GM21576 (cell line): ENCODE data around the gene KLF17.
"Not testable (repeated sequence)": the region's sequence is repeated elsewhere in the genome, so short reads cannot be mapped to it uniquely, and the experiment has no call there.

ENCODE experiments used
- ATAC-seq: cut with Tn5 transposase; IDR thresholded peaks from one replicate; pipeline ENCODE4 v1.9.1; 2021; ENCODE audit warnings: mild to moderate bottlenecking, moderate library complexity; ENCODE audit not compliant: unreplicated experiment

The KLF17 gene

GRCh38 chr1:44108241-44108640 is 10.4 kb upstream of the KLF17 start:
- ATAC-seq: no peak

DNA sequence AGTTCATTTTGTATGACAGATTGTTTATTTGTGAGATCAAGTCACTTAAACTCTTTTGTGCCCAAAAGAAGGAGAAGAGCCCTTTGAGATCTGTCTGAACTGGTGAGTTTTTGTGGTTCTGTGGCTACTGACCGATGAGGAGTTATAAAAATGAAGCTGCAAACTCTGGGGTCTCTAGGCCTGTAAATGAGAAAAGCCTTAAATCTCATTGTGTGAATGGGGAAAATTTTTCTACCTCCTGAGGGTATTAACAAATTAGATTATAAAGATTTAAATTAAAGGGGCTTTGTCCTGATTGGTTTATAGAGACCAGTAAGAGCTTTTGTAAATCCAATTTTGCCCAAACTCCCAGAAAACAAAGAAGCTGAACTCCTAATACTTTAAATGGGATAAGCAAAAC is 9.7 kb upstream of the KLF17 start:
- ATAC-seq: no peak

DNA sequence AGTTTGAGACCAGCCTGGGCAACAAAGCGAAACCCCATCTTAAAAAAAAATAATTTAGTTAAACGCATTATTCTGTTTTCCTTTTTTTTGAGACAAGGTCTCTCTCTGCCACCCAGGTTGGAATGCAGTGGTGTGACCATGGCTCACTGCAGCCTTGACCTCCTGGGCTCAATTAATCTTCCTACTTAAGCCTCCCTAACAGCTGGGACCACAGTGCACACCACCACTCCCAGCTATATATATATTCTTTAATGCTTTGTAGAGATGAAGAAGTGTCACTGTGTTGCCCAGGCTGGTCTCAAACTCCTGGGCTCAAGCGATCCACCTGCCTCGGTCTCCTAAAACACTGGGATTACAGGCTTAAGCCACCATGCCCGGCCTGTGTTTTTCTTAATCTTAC is 7.7 kb upstream of the KLF17 start:
- ATAC-seq: no peak

DNA sequence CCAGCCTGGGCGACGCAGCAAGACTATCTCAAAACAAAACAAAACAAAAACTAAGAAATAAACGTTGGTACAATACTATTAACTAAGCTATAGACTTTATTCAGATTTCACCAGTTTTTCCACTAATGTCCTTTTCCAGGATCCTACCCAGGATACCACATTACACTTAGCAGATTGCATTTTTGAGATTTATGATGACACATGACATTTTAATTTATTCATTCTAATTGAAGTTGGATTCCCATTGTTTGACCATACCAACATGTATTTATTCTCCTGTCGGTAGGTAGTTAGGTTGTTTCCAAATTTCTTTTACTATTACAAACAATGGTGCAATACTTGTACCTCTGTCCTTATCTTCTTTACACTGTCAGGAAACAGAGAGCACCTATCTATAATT is 6.8 kb upstream of the KLF17 start:
- ATAC-seq: no peak

DNA sequence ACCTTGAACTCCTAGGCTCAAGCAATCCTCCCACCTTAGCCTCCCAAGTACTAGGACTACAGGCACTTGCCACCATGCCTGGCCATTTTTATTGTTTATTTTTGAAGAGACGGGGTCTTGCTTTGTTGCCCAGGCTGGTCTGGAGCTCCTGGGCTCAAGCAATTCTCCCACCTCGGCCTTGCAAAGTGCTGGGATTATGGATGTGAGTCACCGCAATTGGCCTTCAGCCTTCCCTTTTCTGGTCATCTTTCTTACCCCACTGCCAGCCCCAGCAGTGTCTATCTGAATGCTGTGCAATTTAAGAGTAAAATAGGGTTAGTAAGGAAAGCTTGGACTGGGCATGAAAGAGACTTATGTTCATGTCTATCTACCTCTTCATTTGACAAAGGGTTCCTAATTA is 6.1 kb upstream of the KLF17 start:
- ATAC-seq: no peak

DNA sequence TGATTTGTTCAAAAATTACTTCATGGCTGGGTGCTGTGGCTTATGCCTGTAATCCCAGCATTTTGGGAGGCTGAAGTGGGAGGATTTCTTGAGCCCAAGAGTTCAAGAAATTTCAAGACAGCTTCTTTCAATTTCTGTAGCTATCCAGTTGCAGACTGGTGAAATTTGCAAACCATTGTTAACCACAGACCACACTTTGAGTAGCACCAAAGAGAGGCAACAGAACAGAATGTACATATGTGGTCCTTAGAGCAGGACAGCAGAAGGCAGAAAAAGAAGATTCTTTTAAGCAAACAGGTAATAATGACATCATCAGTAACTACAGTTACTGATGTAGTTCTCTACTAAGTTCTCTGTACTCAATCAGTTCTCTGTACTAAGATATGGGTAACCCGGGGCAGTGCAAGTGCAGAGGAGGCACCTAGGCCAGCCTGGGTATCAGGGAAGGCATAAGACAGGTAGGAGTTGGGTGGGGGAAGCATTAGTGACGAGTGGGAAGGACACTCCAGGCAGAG is 5.5 kb upstream of the KLF17 start:
- ATAC-seq: no peak

- ATAC-seq: no peak
Observed at GRCh38 chr1:44114098-44114497, 4.5 kb upstream of the KLF17 start.

GRCh38 chr1:44117272-44117671 is 1.3 kb upstream of the KLF17 start:
- not testable (repeated sequence) for ATAC-seq

- ATAC-seq: no peak
Observed at GRCh38 chr1:44119525-44119924, 904 bp downstream of the KLF17 start.

DNA sequence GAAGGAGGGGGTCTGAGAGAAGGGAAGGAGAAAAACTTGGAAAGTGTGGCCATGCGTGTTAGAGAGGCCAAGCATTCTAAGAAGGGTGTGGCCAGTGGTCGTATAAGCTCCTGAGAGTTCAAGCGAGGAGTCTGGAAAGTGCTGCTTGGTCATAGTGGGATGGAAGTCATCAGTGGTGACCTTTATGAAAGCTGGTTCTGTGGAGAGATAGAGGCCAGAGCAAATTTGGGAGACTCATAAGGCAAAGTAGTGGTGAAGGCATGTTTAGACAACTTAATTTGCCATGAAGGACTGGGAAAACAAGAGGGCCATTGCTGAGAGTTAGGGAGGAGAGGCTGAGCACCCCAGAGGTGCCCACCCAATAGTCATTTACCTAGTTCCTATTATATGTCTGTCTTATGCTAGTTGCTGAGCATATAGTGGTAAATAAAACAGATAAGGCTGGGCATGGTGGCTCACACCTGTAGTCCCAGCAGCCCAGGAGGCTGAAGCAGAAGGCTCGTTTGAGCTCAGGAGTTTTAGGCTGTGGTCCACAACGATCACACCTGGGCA is 1.9 kb downstream of the KLF17 start:
- no peak for ATAC-seq

GRCh38 chr1:44129616-44130500 is 11.2 kb downstream of the KLF17 start:
- no peak for ATAC-seq

DNA sequence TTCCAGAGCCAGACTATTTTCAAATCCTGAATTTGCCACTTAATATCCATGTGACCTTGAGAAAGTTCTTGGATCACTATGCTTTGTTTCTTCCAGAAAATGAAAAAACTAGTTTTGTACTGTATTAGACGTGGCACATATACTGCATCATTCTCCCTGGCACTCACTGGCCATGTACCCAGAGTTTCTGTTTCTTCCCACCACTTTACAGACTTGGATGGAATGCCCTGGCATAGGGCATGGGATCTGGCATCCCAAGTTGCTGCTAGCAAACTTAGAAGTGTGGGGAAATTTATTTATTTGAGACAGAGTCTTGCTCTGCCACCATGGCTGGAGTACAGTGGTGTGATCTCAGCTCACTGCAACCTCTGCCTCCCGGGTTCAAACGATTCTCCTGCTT is 12.8 kb downstream of the KLF17 start:
- ATAC-seq: no peak

DNA sequence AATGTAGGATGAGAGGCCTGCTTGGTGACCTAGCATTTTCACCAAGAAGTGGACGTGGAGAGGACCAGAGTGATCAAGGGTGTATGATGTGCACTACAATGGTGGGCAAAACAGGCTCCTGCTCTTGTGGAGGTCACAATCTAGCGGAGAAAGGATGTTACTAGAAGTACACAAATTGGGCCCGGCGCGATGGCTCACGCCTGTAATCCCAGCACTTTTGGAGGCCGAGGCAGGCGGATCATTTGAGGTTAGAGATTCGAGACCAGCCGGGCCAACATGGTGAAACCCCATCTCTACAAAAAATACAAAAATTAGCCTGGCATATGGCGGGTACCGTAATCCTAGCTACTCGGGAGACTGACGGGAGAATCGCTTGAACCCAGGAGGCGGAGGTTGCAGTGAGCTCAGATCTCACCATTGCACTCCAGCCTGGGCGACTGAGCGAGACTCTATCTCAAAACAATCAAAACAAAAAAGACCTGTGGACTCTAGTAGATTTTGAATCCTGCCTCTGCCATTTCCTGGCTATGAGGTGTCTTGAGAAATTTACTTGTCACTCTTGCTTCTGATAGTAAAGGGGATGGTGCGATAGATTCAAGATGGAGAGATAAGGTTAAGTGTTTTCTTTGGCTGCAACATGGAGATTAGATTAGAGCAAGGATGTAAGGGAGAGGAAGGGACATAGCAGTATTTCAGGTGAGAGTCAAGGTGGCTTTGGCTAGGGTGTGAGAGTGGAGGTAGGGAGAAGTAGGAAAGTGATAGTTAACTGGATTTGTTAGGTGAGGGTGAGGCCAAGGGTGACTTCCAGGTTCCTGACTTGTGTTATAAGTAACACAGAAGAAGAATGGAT is 15.7 kb downstream of the KLF17 start:
- no peak for ATAC-seq

- no peak for ATAC-seq
Observed at GRCh38 chr1:44135886-44136285, 17.3 kb downstream of the KLF17 start.

DNA sequence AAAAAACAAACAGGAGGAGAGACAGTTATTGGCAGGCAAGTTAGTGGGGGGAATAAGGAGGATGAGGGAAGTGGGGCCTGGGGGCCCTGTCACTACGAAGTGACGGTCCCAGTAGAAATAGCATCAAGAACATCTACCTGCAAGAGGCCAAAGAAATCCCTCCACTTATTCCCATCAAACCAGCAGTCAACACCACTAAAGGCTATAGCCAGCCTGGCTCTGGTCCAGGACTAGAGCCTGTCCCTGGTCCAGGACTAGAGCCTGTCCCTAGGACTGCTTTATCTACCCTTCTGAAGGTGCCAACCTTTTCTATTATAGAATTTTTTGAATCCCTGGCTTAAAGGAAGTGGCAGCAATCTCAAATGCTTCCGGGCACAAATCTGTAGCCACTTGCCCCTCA is 19.6 kb downstream of the KLF17 start:
- ATAC-seq: no peak

GRCh38 chr1:44139565-44139964 is 20.9 kb downstream of the KLF17 start:
- ATAC-seq: not testable (repeated sequence)

DNA sequence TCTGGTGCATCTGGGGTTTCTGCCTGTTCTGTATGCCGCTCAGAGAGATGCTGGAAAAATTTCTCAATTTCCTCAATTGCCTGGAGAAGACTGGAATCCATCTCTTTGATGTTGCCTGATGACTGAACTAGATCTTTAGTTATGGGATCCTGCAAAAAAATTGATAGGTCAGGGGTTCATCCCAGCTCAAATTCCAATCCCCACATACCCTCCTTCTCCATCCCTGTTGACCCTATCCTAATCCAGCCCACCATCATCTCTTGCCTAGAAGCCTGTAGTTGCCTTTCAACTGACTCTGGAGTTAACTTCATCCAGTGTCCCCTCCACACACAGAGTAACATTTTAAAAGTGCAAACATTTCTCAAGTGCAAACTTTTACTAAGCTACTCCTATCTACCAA is 22.9 kb downstream of the KLF17 start, which contains the start of gene KLF18:
Gene KLF18 (minus strand): TSS at position 101 of the 400 bp plus-strand sequence. CDS start 0 bp downstream, at position 101.
- no peak for ATAC-seq

DNA sequence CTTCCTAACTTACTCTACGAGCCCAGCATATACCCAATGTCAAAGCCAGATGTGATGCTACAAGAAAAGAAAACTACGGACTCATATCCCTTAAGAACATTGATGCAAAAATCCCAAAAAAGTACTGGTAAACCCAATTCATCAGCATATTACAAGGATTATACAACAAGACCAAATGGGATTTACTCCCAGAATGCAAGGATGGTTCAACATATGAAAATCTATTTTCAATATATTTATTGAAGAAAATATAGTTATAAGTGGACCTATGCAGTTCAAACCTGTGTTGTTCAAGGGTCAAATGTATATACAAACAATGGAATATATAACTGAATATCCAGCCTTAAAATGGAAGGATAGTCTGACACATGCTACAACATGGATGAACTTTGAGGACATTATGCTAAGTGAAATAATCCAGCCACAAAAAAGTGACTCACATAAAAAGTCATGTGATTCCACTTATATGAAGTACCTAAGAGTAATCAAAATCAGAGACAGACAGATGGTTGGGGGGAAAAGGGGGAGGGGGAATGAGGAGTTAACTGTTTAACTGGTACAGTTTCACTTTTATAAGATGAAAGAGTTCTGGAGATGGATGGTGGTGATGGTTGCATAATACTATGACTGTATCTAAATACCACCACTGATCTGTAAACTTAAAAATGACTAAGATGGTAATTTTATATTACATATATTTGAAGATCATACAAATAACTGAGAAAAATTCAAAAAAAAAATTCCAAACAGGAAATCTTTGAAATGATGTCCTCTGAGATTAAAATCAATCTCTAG is 26.5 kb downstream of the KLF17 start:
- ATAC-seq: no peak

- no peak for ATAC-seq
Observed at GRCh38 chr1:44146536-44147361, 28.1 kb downstream of the KLF17 start.

- no peak for ATAC-seq
Observed at GRCh38 chr1:44147582-44147981, 29.0 kb downstream of the KLF17 start.
